Aorta (tissue), 5 donors: Measurements from ENCODE around the gene LRRC10. TPM values are rescaled to one million over a fixed set of nuclear protein-coding genes. Genes with fewer than 3 reads are reported as not detected.

Experiments
- ATAC-seq: fragments of 200-7000 bp; cut with Tn5 transposase; one replicate; pipeline ENCODE4 v1.9.1; 2022; ENCODE audit warnings: moderate library complexity; ENCODE audit not compliant: low FRiP score
- DNase-seq, 2 donors: peaks; one replicate each; pipeline ENCODE4 v3.0.0-alpha.2; 2020
- H3K27ac ChIP-seq, 2 donors: one replicate each; pipeline ENCODE4 v1.5.1; 2013; ENCODE audit warnings: low read length in 2 of 2, mild to moderate bottlenecking in 2 of 2, moderate library complexity in 2 of 2, control low read depth in 1 of 2, inconsistent platforms in 1 of 2, low read depth in 1 of 2
- H3K27me3 ChIP-seq, 2 donors: one replicate each; pipeline ENCODE4 v1.6.1; 2013; ENCODE audit warnings: control low read depth in 1 of 2, low read length in 1 of 2, mild to moderate bottlenecking in 1 of 2, moderate library complexity in 1 of 2; ENCODE audit not compliant: insufficient read depth in 2 of 2, control insufficient read depth in 1 of 2
- H3K36me3 ChIP-seq, 2 donors: one replicate each; pipeline ENCODE4 v1.6.1; 2013; ENCODE audit warnings: control low read depth in 1 of 2, low read length in 1 of 2, mild to moderate bottlenecking in 1 of 2; ENCODE audit not compliant: insufficient read depth in 2 of 2, control insufficient read depth in 1 of 2
- H3K4me1 ChIP-seq, 2 donors: one replicate each; pipeline ENCODE4 v1.6.1; 2013; ENCODE audit warnings: low read length in 2 of 2, control low read depth in 1 of 2, mild to moderate bottlenecking in 1 of 2, moderate library complexity in 1 of 2; ENCODE audit not compliant: insufficient read depth in 2 of 2, control insufficient read depth in 1 of 2
- H3K4me3 ChIP-seq, 2 donors: one replicate each; pipeline ENCODE4 v1.5.1; 2013; ENCODE audit warnings: low read length in 2 of 2, control low read depth in 1 of 2, mild to moderate bottlenecking in 1 of 2
- H3K9me3 ChIP-seq: one replicate; pipeline ENCODE4 v1.6.1; 2013; ENCODE audit warnings: mild to moderate bottlenecking, low read length; ENCODE audit not compliant: control insufficient read depth
- WGBS, 2 donors: extraction: QIAGEN DNeasy Blood & Tissue Kit; methylation state at CpG; one replicate each; pipeline ENCODE4 v1.1.7; 2013; 5-methylcytosine and 5-hydroxymethylcytosine counted together
- intact Hi-C, 2 donors: fragments of 100-400 bp; cut with DNase I; formaldehyde crosslinking; loops; one replicate each; pipeline versions ENCODE4 v1.14.2 to v1.15.0; 2022
- polyA plus RNA-seq, 2 donors: library from polyadenylated mRNA; stranded (reverse); fragments of 200-250 nt; gene quantifications; one replicate each; pipeline ENCODE4 v1.2.3, GENCODE V29; 2013
- total RNA-seq, 2 donors: library from RNA; stranded (reverse); fragmentation: NEBNext Ultra II Directional; extraction: Animal tissue kit (Norgen Biotek cat#: 25700); gene quantifications; one replicate each; pipeline ENCODE4 v1.2.1, GENCODE V29; 2021
- donor health status: healthy with polysubstance abuse.
- donor health status: Bipolar disorder and iron deficiency.
- donor health status: DM: no; HTN: no; CAD: no.
- donor health status: DM: no; HTN: no; CAD: no.
- donor health status: DM: yes; HTN: yes; CAD: no.

Gene LRRC10
- total and polyA plus RNA-seq, 4 donors: 0.25 TPM; not detected in 3

- Histone ChIP-seq H3K9me3 (no peaks in the 10 kb centered on the region), H3K27ac (no peak overlapping the region), H3K27me3 (no peaks in the 10 kb centered on the region), H3K4me1 (no peaks in the 10 kb centered on the region), H3K4me3 (no peak overlapping the region), H3K36me3 (no peaks in the 10 kb centered on the region)
- WGBS, 2 donors: 90 to 91% methylated on average over 3 of the region's 3 CpGs
- no peak for DNase-seq
- intact Hi-C loops: no loop called here
- no peak for ATAC-seq
Observed at GRCh38 chr12:69648476-69648875, 37.8 kb upstream of the LRRC10 start.

- H3K9me3 ChIP-seq: no peaks in the 10 kb centered on the region
- ATAC-seq: no peak
Observed at GRCh38 chr12:69647178-69647577, 36.5 kb upstream of the LRRC10 start.

DNA sequence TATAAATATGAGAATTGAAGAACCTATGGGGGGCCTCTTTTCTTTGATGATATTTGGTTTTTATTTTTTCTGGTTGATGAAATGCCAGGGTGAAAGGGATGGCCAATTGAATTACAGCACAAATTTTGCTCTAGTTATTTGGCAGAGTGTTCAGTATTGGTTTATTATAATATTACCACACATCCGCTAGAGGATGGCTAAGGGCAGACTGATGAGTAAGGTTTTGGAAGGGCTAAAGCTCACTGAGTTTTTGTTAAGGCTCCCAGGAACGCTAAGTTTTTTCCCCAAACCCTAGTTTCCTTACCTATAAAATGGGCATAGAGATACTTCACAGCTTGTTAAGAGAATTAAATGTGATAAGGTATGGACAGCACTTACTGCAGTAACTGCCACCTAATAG lies 34.3 kb upstream of the LRRC10 start:
- Histone ChIP-seq H3K4me3 (no peak overlapping the region), H3K27me3 (no peaks in the 10 kb centered on the region), H3K27ac (no peak overlapping the region), H3K4me1 (no peaks in the 10 kb centered on the region), H3K9me3 (no peaks in the 10 kb centered on the region), H3K36me3 (no peaks in the 10 kb centered on the region)
- ATAC-seq (no peak), DNase-seq (no peak)
- 83 to 91% methylated on average over 2 of the region's 2 CpGs for WGBS, 2 donors
- intact Hi-C loops: no loop called here

More at GRCh38 chr12:69647178-69647577, 36.5 kb upstream of the LRRC10 start:
- DNase-seq: no peak
- no peaks in the 10 kb centered on the region for H3K36me3 ChIP-seq
- no peaks in the 10 kb centered on the region for H3K4me1 ChIP-seq
- no peaks in the 10 kb centered on the region for H3K27me3 ChIP-seq
- no peak overlapping the region for H3K4me3 ChIP-seq
- intact Hi-C loops: no loop called here
- 66 to 74% methylated on average over 4 of the region's 4 CpGs for WGBS, 2 donors
- no peak overlapping the region for H3K27ac ChIP-seq

GRCh38 chr12:69644511-69644910 lies 33.8 kb upstream of the LRRC10 start:
- no peaks in the 10 kb centered on the region for H3K36me3 ChIP-seq
- H3K4me3 ChIP-seq: no peak overlapping the region
- H3K27me3 ChIP-seq: no peaks in the 10 kb centered on the region
- H3K27ac ChIP-seq: no peak overlapping the region
- no peaks in the 10 kb centered on the region for H3K4me1 ChIP-seq
- ATAC-seq (no peak), DNase-seq (no peak)
- intact Hi-C loops: no loop called here
- H3K9me3 ChIP-seq: no peaks in the 10 kb centered on the region

GRCh38 chr12:69642531-69642930 lies 31.8 kb upstream of the LRRC10 start:
- WGBS, 2 donors: 78 to 79% methylated on average over 6 of the region's 6 CpGs
- DNase-seq (no peak), ATAC-seq (no peak)
- no peak overlapping the region for H3K27ac ChIP-seq
- intact Hi-C loops: loop anchor here in 1 of 2 donors (2.0 kb wide), 1 partner anchor 286 kb away; no protein-coding TSS in a partner anchor
- H3K9me3 ChIP-seq: no peaks in the 10 kb centered on the region
- no peaks in the 10 kb centered on the region for H3K4me1 ChIP-seq
- H3K36me3 ChIP-seq: no peaks in the 10 kb centered on the region
- no peak overlapping the region for H3K4me3 ChIP-seq
- H3K27me3 ChIP-seq: no peaks in the 10 kb centered on the region

GRCh38 chr12:69641546-69641945 lies 30.8 kb upstream of the LRRC10 start:
- no peak for DNase-seq
- no peaks in the 10 kb centered on the region for H3K27me3 ChIP-seq
- no peak overlapping the region for H3K27ac ChIP-seq
- WGBS, 2 donors: 92 to 95% methylated on average over 7 of the region's 7 CpGs
- no peaks in the 10 kb centered on the region for H3K9me3 ChIP-seq
- no peak overlapping the region for H3K4me3 ChIP-seq
- intact Hi-C loops: no loop called here
- H3K4me1 ChIP-seq: no peaks in the 10 kb centered on the region
- ATAC-seq: no peak
- H3K36me3 ChIP-seq: no peaks in the 10 kb centered on the region

- ATAC-seq: peak; percentile 68
- no peak overlapping the region for H3K27ac ChIP-seq
- no peaks in the 10 kb centered on the region for H3K27me3 ChIP-seq
- H3K9me3 ChIP-seq: no peaks in the 10 kb centered on the region
- 31 to 35% methylated on average over 12 of the region's 12 CpGs for WGBS, 2 donors
- H3K4me1 ChIP-seq: no peaks in the 10 kb centered on the region
- no peak overlapping the region for H3K4me3 ChIP-seq
- H3K36me3 ChIP-seq: no peaks in the 10 kb centered on the region
- intact Hi-C loops: loop anchor here in 1 of 2 donors (5.0 kb wide), 1 partner anchor 282 kb away; the partner anchor contains the start of gene YEATS4
- peak; percentile 73 to 85 for DNase-seq
Observed at GRCh38 chr12:69639400-69640016, 28.8 kb upstream of the LRRC10 start.

DNA sequence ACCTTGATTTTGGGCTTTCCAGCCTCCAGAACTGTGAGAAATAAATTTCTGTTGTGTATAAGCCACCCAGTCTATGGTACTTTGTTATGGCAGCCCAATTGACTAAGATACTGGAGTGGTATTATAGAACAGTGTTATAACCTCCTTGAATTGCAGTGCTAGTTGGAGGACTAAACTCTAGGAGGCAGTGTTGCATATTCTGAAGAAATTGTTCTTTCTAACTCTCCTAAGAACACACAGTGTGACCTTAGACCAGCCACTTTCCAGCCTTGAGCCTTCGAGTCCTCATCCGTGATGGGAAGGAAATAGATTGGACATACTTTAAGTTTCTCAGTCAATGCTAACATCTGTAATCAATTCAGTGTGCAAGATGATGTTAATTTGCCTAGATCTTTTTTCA lies 22.4 kb upstream of the LRRC10 start:
- WGBS, 2 donors: 91 to 97% methylated on average over 2 of the region's 2 CpGs
- ATAC-seq: no peak
- Histone ChIP-seq H3K9me3 (no peaks in the 10 kb centered on the region), H3K4me1 (no peaks in the 10 kb centered on the region), H3K4me3 (no peak overlapping the region), H3K36me3 (no peaks in the 10 kb centered on the region), H3K27me3 (no peaks in the 10 kb centered on the region), H3K27ac (no peak overlapping the region)
- DNase-seq: no peak
- intact Hi-C loops: no loop called here

- no peaks in the 10 kb centered on the region for H3K36me3 ChIP-seq
- no peak overlapping the region for H3K27ac ChIP-seq
- H3K4me1 ChIP-seq: no peaks in the 10 kb centered on the region
- H3K4me3 ChIP-seq: no peak overlapping the region
- DNase-seq (no peak), ATAC-seq (no peak)
- intact Hi-C loops: no loop called here
- H3K9me3 ChIP-seq: no peaks in the 10 kb centered on the region
- H3K27me3 ChIP-seq: no peaks in the 10 kb centered on the region
- 83% methylated on average over 6 of the region's 6 CpGs for WGBS, 2 donors
Observed at GRCh38 chr12:69630191-69630590, 19.5 kb upstream of the LRRC10 start.
